ENCODE results near the gene ARSA. TPM values are rescaled to one million over a fixed set of nuclear protein-coding genes. Genes with fewer than 3 reads are reported as not detected.
A peak's percentile ranks its signal among the peaks of the same experiment; 100 is the strongest.

ARSA gene
- total RNA-seq, 2 donors from 2014 or later: 60.7 to 81.7 TPM

DNA sequence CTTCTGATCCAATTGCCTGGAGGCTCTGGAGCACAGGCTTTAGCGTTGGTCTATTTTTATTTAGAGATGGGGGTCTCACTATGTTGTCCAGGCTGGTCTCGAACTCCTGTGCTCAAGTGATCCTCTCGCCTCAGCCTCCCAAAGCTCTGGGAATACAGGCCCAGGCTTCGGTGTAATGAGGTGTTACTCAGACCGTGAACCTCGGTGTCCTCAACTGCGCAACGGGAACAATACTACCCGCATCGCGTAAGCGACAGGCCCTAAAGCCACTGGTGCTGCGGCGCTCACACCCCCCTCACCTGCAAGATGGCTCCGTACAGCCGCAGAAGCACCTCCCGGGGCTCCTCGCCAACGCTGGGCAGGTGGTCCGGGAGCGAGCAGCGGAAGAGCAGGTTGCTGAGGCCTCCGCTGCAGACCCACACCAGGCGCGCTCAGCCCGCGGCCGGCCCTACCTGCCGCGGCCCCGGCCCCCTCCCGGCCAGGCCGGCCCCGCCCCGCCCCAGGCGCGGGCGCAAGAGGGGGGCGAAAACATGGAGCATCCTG lies 45.9 kb downstream of the ARSA start:
- Histone ChIP-seq H3K27ac (peak overlapping the region; percentile 95 to 98), H3K4me3 (peak overlapping the region; percentile 71 to 84), H3K4me1 (replicated peaks) (peaks cover 12% of the 10 kb centered on the region), H3K36me3 (no peaks in the 10 kb centered on the region), H3K9me3 (no peaks in the 10 kb centered on the region), H3K27me3 (replicated peaks; ENCODE audit: insufficient read depth) (no peaks in the 10 kb centered on the region)
- intact Hi-C loops (cut with DNase I): loop anchor here (5.0 kb wide), 1 partner anchor 45 kb away; the partner anchor contains the start of gene ARSA
- TF ChIP-seq POLR2A (IDR thresholded peaks at IDR 0.05) (no peak), POLR2AphosphoS5 (IDR thresholded peaks at IDR 0.05) (no peak)
- TF ChIP-seq, protein P1, sequence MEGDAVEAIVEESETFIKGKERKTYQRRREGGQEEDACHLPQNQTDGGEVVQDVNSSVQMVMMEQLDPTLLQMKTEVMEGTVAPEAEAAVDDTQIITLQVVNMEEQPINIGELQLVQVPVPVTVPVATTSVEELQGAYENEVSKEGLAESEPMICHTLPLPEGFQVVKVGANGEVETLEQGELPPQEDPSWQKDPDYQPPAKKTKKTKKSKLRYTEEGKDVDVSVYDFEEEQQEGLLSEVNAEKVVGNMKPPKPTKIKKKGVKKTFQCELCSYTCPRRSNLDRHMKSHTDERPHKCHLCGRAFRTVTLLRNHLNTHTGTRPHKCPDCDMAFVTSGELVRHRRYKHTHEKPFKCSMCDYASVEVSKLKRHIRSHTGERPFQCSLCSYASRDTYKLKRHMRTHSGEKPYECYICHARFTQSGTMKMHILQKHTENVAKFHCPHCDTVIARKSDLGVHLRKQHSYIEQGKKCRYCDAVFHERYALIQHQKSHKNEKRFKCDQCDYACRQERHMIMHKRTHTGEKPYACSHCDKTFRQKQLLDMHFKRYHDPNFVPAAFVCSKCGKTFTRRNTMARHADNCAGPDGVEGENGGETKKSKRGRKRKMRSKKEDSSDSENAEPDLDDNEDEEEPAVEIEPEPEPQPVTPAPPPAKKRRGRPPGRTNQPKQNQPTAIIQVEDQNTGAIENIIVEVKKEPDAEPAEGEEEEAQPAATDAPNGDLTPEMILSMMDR (IDR thresholded peaks at IDR 0.05): no peak
- 11% methylated on average over 20 of the region's 39 CpGs for WGBS
- DNase-seq (ENCODE audit: low spot score): no peak

DNA sequence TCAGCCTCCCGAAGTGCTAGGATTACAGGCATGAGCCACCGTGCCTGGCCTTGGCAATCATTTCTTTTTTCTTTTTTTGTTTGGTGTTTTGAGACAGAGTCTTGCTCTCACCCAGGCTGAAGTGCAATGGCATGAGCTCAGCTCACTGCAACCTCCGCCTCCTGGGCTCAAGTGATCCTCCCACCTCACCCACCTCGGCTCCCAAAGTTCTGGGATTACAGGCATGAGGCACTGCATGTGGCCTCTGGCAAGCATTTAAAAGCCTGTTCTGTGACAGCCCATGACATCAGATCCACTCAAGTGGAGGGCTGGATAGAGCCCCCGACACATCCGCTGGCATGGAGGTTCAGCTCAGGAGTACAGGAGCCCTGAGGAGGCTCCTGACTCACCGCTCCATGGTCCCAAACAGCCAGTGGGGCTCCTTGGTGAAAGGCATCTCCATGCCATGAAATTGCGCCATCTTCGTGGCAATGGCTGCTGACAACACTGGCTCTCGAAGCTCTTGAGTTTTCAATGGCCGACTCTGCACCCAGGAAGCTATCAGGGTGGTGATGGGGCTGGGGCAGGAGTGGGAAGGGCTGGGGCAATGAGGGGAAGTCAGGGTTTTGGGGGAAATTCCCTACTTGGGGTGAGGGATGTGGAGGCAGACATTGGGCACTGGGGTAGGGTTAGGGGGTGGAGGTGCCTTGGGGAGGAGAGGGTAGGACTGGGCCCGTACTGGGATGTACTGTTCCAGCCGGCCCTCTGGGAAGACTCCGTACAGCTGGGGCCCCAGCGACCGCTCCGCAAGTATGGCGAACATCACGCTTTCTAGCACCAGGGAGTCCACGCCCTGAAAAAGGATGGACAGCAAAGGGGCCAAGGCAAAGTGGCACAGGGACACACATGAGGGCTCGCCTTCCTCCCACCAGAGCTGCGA lies 46.7 kb downstream of the ARSA start:
- H3K27ac ChIP-seq: no peak overlapping the region

DNA sequence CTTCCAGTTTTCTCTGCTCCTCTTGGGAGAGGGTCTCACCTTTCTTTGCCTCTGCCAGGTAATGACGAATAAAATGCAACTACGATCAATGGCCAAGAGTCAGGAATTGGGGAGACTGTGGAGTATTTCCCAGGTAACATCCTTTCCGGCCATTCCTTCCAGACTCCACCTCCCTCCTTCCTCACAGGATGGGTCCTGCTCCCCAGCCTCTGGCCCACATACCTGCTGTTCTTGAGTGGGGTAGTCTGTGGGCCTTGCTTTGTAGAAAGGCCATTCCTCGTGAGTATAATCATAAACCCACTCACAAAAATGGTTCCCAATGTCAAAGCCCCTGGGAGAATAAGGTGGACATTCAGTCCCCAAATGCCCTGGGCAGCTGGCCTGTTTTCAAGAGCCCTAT lies 48.2 kb downstream of the ARSA start:
- Histone ChIP-seq H3K27ac (no peak overlapping the region), H3K4me3 (no peak overlapping the region), H3K4me1 (replicated peaks) (peaks cover 12% of the 10 kb centered on the region), H3K9me3 (no peaks in the 10 kb centered on the region), H3K36me3 (no peaks in the 10 kb centered on the region), H3K27me3 (replicated peaks; ENCODE audit: insufficient read depth) (no peaks in the 10 kb centered on the region)
- intact Hi-C loops (cut with DNase I): loop anchor here (5.0 kb wide), 1 partner anchor 48 kb away; the partner anchor contains the start of gene ARSA
- no peak for TF ChIP-seq POLR2A (IDR thresholded peaks at IDR 0.05)
- TF ChIP-seq, protein P1 (IDR thresholded peaks at IDR 0.05): no peak
- TF ChIP-seq POLR2AphosphoS5 (IDR thresholded peaks at IDR 0.05): no peak
- DNase-seq (ENCODE audit: low spot score): no peak
- 97% methylated on average over 4 of the region's 4 CpGs for WGBS

More for the DNA sequence above, 46.7 kb downstream of the ARSA start:
- peak overlapping the region; percentile 71 to 84 for H3K4me3 ChIP-seq
- no peaks in the 10 kb centered on the region for H3K9me3 ChIP-seq
- TF ChIP-seq, protein P1 (IDR thresholded peaks at IDR 0.05): no peak
- no peak for TF ChIP-seq POLR2A (IDR thresholded peaks at IDR 0.05)
- no peak for TF ChIP-seq POLR2AphosphoS5 (IDR thresholded peaks at IDR 0.05)
- H3K36me3 ChIP-seq: no peaks in the 10 kb centered on the region
- no peak for DNase-seq (ENCODE audit: low spot score)
- H3K27me3 ChIP-seq (replicated peaks; ENCODE audit: insufficient read depth): no peaks in the 10 kb centered on the region
- intact Hi-C loops (cut with DNase I): loop anchor here (5.0 kb wide), 1 partner anchor 46 kb away; the partner anchor contains the start of gene ARSA
- WGBS: 88% methylated on average over 22 of the region's 22 CpGs
- peaks cover 12% of the 10 kb centered on the region for H3K4me1 ChIP-seq (replicated peaks)

DNA sequence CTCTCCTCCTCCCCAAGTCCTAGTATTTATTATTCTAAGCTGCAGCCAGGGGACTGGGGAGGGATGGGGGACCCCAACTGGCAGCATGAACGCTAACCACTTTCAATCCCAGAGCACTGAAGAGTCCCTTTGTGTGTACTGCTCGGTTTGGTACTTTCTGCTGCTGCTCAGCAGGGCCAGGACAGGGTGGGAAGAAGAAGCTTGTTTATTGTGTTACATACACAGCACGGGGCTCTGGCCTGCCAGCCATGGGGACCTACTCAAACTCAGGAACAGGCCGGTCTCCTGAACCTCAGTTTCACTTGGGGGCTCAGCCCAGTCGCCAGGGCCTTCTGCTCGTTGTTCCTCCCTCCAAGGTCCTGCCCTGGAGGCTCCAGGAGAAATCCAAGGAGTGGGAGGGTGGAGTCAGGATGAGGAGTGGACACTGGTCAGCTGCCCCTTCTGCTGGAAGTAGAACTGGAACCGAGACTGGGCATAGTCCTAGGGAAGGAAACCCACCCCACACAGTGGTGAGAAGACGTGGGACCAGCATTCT lies 49.1 kb downstream of the ARSA start:
- H3K27ac ChIP-seq: no peak overlapping the region
- 73% methylated on average over 8 of the region's 8 CpGs for WGBS

More for the DNA sequence above, 49.1 kb downstream of the ARSA start:
- Histone ChIP-seq H3K4me1 (replicated peaks) (peaks cover 12% of the 10 kb centered on the region), H3K4me3 (no peak overlapping the region), H3K27me3 (replicated peaks; ENCODE audit: insufficient read depth) (no peaks in the 10 kb centered on the region), H3K9me3 (no peaks in the 10 kb centered on the region), H3K36me3 (no peaks in the 10 kb centered on the region)
- intact Hi-C loops (cut with DNase I): no loop called here
- no peak for DNase-seq (ENCODE audit: low spot score)
- no peak for TF ChIP-seq POLR2A (IDR thresholded peaks at IDR 0.05)
- TF ChIP-seq, protein P1 (IDR thresholded peaks at IDR 0.05): no peak
- TF ChIP-seq POLR2AphosphoS5 (IDR thresholded peaks at IDR 0.05): no peak

All from prostate gland (tissue), 2 donors.